Measurements from ENCODE around the gene LRRC53. TPM values are rescaled to one million over a fixed set of nuclear protein-coding genes. Genes with fewer than 3 reads are reported as not detected.

The LRRC53 gene
- total and polyA plus RNA-seq, 5 donors from 2014 or later, result not detected

DNA sequence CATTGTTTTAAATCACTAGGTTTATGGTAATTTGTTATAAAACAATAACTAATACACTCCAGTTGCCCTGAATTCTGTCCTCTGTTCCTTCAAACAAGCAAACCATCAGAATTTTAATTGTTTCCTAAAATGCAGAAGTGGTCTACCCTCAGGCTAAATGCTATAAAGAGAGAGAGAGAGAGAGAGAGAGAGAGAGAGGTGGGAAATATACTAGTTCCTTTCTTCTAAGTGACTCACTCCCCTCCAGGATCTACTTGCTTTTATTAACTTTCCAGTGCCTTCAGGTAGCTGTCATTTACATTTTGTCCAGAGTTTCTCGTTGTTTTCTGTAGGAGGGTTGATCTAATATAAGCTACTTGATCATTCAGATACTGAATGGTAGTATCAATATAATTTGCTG is 26.4 kb downstream of the LRRC53 start:
- H3K4me1 ChIP-seq (ENCODE audit: control insufficient read depth, insufficient read depth, low read length, poor library complexity, severe bottlenecking), result no peaks in the 10 kb centered on the region
- H3K27me3 ChIP-seq (ENCODE audit: control insufficient read depth, insufficient read depth, low read length), result no peaks in the 10 kb centered on the region
- H3K27ac ChIP-seq (ENCODE audit: insufficient read depth, low read length, poor library complexity, severe bottlenecking), result no peak overlapping the region
- DNase-seq (no peak), ATAC-seq (ENCODE audit: low read depth in 2 of 2) (no peak)
- Mint-ChIP-seq H3K4me3 (no peak overlapping the region), H3K36me3 (no peaks in the 10 kb centered on the region), H3K9me3 (no peaks in the 10 kb centered on the region), H3K4me1 (no peaks in the 10 kb centered on the region), H3K27ac (no peak overlapping the region), H3K27me3 (no peaks in the 10 kb centered on the region)
- H3K4me3 ChIP-seq (ENCODE audit: low read depth, low read length), result no peak overlapping the region
- no peaks in the 10 kb centered on the region for H3K9me3 ChIP-seq (ENCODE audit: control insufficient read depth in 2 of 2, low read length in 2 of 2)
- H3K36me3 ChIP-seq (ENCODE audit: control insufficient read depth, insufficient read depth, low read length), result no peaks in the 10 kb centered on the region

DNA sequence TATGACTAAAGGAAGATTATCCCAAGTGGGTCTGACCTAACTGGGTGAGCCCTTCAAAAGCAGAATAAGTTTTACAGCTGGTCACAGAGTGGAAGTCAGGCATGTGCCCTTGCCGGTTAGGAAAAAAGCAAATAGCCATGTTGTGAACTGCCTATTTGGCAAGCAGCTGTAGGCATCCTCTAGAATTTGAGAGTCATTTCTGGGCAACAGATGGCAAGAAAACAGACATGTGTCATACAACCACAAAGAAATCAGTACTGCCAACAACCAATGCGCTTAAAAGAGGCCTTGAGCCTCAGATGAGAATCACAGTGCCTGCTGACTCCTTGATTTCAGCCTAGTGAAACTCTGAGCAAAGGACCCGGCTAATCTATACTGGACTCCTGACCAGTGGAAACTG is 26.8 kb downstream of the LRRC53 start:
- H3K27me3 Mint-ChIP-seq, result no peaks in the 10 kb centered on the region
- DNase-seq (no peak), ATAC-seq (ENCODE audit: low read depth in 2 of 2) (no peak)
- H3K4me3 Mint-ChIP-seq, result no peak overlapping the region
- H3K27me3 ChIP-seq (ENCODE audit: control insufficient read depth, insufficient read depth, low read length), result no peaks in the 10 kb centered on the region
- H3K4me1 Mint-ChIP-seq, result no peaks in the 10 kb centered on the region
- H3K4me3 ChIP-seq (ENCODE audit: low read depth, low read length), result no peak overlapping the region
- no peaks in the 10 kb centered on the region for H3K36me3 ChIP-seq (ENCODE audit: control insufficient read depth, insufficient read depth, low read length)
- H3K27ac ChIP-seq (ENCODE audit: insufficient read depth, low read length, poor library complexity, severe bottlenecking), result no peak overlapping the region
- H3K27ac Mint-ChIP-seq, result no peak overlapping the region
- no peaks in the 10 kb centered on the region for H3K36me3 Mint-ChIP-seq
- no peaks in the 10 kb centered on the region for H3K9me3 Mint-ChIP-seq
- H3K4me1 ChIP-seq (ENCODE audit: control insufficient read depth, insufficient read depth, low read length, poor library complexity, severe bottlenecking), result no peaks in the 10 kb centered on the region
- no peaks in the 10 kb centered on the region for H3K9me3 ChIP-seq (ENCODE audit: control insufficient read depth in 2 of 2, low read length in 2 of 2)

DNA sequence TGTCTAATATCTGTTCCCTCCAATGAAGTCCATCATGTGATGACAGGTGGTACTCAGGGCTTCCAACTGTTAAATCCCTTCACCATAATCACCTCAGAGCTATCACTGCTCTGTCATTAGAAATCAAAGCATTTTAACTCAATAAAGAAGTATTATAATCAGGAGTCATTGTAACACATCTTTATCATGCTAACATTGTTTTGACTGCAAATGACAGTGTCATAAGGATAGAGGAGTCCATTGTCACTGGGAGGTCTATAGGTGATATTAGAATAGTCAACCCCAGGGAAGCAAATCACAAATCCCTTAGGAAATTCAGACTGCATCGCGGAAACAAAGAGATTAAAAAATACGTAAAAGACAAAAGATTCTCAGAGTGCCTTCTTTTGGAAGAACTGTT is 30.8 kb downstream of the LRRC53 start:
- Mint-ChIP-seq H3K27me3 (no peaks in the 10 kb centered on the region), H3K9me3 (no peaks in the 10 kb centered on the region), H3K4me3 (no peak overlapping the region), H3K27ac (no peak overlapping the region), H3K36me3 (no peaks in the 10 kb centered on the region), H3K4me1 (no peaks in the 10 kb centered on the region)
- no peaks in the 10 kb centered on the region for H3K4me1 ChIP-seq (ENCODE audit: control insufficient read depth, insufficient read depth, low read length, poor library complexity, severe bottlenecking)
- no peaks in the 10 kb centered on the region for H3K27me3 ChIP-seq (ENCODE audit: control insufficient read depth, insufficient read depth, low read length)
- H3K36me3 ChIP-seq (ENCODE audit: control insufficient read depth, insufficient read depth, low read length), result no peaks in the 10 kb centered on the region
- DNase-seq (no peak), ATAC-seq (ENCODE audit: low read depth in 2 of 2) (no peak)
- no peak overlapping the region for H3K27ac ChIP-seq (ENCODE audit: insufficient read depth, low read length, poor library complexity, severe bottlenecking)
- no peaks in the 10 kb centered on the region for H3K9me3 ChIP-seq (ENCODE audit: control insufficient read depth in 2 of 2, low read length in 2 of 2)
- H3K4me3 ChIP-seq (ENCODE audit: low read depth, low read length), result no peak overlapping the region

DNA sequence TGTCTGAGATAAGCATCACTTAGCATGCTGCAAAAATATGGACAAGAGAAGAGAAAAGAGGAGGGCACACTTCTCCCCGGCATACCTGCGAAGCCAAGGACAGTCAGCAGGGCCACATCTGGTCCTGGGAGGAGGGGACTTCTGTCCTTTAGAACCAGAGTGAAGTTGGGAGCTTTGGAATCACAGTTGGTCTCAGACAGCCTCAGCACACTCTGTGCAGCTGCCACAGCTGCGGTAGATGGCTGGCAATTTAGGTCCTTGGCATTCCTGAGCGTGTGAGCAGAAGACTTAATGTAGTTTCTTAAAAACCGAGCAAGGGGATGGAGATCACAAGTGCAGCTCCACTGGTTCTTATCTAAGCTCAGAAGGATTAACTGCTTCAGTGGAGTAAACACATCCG is 32.3 kb downstream of the LRRC53 start:
- no peaks in the 10 kb centered on the region for H3K27me3 ChIP-seq (ENCODE audit: control insufficient read depth, insufficient read depth, low read length)
- no peaks in the 10 kb centered on the region for H3K36me3 ChIP-seq (ENCODE audit: control insufficient read depth, insufficient read depth, low read length)
- DNase-seq (no peak), ATAC-seq (ENCODE audit: low read depth in 2 of 2) (no peak)
- no peaks in the 10 kb centered on the region for H3K4me1 Mint-ChIP-seq
- no peaks in the 10 kb centered on the region for H3K4me1 ChIP-seq (ENCODE audit: control insufficient read depth, insufficient read depth, low read length, poor library complexity, severe bottlenecking)
- no peak overlapping the region for H3K4me3 Mint-ChIP-seq
- no peak overlapping the region for H3K27ac Mint-ChIP-seq
- no peak overlapping the region for H3K27ac ChIP-seq (ENCODE audit: insufficient read depth, low read length, poor library complexity, severe bottlenecking)
- no peaks in the 10 kb centered on the region for H3K36me3 Mint-ChIP-seq
- H3K9me3 Mint-ChIP-seq, result no peaks in the 10 kb centered on the region
- no peaks in the 10 kb centered on the region for H3K27me3 Mint-ChIP-seq
- no peaks in the 10 kb centered on the region for H3K9me3 ChIP-seq (ENCODE audit: control insufficient read depth in 2 of 2, low read length in 2 of 2)
- H3K4me3 ChIP-seq (ENCODE audit: low read depth, low read length), result no peak overlapping the region

DNA sequence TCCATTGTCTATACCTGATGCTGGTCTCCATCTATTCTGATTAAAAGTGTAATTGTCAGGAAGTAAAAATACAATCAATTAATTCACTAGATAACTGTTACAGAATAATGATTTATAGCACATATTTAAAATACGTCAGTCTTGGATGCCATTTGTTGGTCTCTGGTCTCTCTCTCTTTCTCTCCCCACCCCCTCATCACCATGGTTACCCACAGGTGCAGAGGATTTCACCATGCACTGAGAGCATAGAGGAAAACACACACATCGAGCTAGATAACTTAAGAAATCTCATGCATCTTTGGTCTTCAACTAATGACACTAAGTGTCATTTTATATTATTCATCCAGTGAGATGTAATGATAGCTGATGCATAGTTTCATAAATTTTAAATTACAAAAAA is 33.4 kb downstream of the LRRC53 start:
- DNase-seq, result no peak
- no peaks in the 10 kb centered on the region for H3K9me3 ChIP-seq (ENCODE audit: control insufficient read depth in 2 of 2, low read length in 2 of 2)
- H3K4me3 ChIP-seq (ENCODE audit: low read depth, low read length), result no peak overlapping the region
- H3K27ac ChIP-seq (ENCODE audit: insufficient read depth, low read length, poor library complexity, severe bottlenecking), result no peak overlapping the region
- Mint-ChIP-seq H3K9me3 (no peaks in the 10 kb centered on the region), H3K27me3 (no peaks in the 10 kb centered on the region), H3K4me3 (no peak overlapping the region), H3K4me1 (no peaks in the 10 kb centered on the region), H3K36me3 (no peaks in the 10 kb centered on the region), H3K27ac (no peak overlapping the region)
- no peak for ATAC-seq (ENCODE audit: low read depth in 2 of 2)
- H3K4me1 ChIP-seq (ENCODE audit: control insufficient read depth, insufficient read depth, low read length, poor library complexity, severe bottlenecking), result no peaks in the 10 kb centered on the region
- H3K27me3 ChIP-seq (ENCODE audit: control insufficient read depth, insufficient read depth, low read length), result no peaks in the 10 kb centered on the region
- H3K36me3 ChIP-seq (ENCODE audit: control insufficient read depth, insufficient read depth, low read length), result no peaks in the 10 kb centered on the region

DNA sequence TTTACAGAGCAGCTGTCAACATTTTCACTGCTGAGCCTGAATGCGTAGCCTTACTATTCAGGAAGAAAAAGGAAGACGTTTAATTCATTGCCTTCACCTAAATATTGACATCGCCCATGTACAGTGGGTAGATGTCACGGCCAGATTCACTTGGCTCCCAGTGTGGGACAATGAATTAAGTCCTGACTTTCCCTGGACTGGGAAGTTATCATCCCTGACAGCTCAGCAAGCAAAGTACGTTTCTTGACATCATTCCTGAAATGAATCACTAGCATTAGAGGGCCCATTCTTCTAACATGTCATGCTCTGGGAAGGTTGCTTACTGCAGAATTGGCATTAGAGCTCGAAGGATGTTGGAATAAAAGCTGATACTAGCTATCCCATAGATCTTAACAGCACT is 37.8 kb downstream of the LRRC53 start:
- Histone ChIP-seq H3K36me3 (ENCODE audit: control insufficient read depth, insufficient read depth, low read length) (no peaks in the 10 kb centered on the region), H3K27me3 (ENCODE audit: control insufficient read depth, insufficient read depth, low read length) (no peaks in the 10 kb centered on the region), H3K9me3 (ENCODE audit: control insufficient read depth in 2 of 2, low read length in 2 of 2) (no peaks in the 10 kb centered on the region), H3K27ac (ENCODE audit: insufficient read depth, low read length, poor library complexity, severe bottlenecking) (no peak overlapping the region), H3K4me3 (ENCODE audit: low read depth, low read length) (no peak overlapping the region), H3K4me1 (ENCODE audit: control insufficient read depth, insufficient read depth, low read length, poor library complexity, severe bottlenecking) (no peaks in the 10 kb centered on the region)
- Mint-ChIP-seq H3K4me1 (no peaks in the 10 kb centered on the region), H3K27me3 (no peaks in the 10 kb centered on the region), H3K9me3 (no peaks in the 10 kb centered on the region), H3K36me3 (no peaks in the 10 kb centered on the region), H3K4me3 (no peak overlapping the region), H3K27ac (no peak overlapping the region)
- DNase-seq, result no peak
- ATAC-seq (ENCODE audit: low read depth in 2 of 2), result no peak

DNA sequence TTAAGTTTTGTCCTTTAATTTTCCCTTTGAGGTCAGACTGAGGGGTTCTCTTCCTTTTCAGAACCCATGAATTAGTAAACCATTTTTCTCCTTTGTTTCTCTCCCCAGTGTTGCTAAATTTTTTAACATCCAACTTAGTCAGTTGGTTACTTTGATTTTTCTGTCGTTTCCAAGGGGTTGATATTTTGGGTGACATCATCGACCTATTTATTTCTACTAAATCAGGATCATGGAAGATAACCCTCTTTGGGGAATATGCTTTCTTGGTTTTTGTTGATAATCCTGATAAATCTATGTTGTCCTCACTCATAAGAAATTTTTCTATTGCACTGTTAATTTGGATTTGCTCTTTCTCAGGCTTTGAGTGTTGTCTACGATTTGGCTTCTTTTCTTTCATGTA is 40.9 kb downstream of the LRRC53 start:
- Mint-ChIP-seq H3K27ac (no peak overlapping the region), H3K36me3 (no peaks in the 10 kb centered on the region), H3K4me3 (no peak overlapping the region), H3K9me3 (no peaks in the 10 kb centered on the region), H3K27me3 (no peaks in the 10 kb centered on the region), H3K4me1 (no peaks in the 10 kb centered on the region)
- Histone ChIP-seq H3K4me3 (ENCODE audit: low read depth, low read length) (no peak overlapping the region), H3K4me1 (ENCODE audit: control insufficient read depth, insufficient read depth, low read length, poor library complexity, severe bottlenecking) (no peaks in the 10 kb centered on the region), H3K9me3 (ENCODE audit: control insufficient read depth in 2 of 2, low read length in 2 of 2) (no peaks in the 10 kb centered on the region), H3K27me3 (ENCODE audit: control insufficient read depth, insufficient read depth, low read length) (no peaks in the 10 kb centered on the region), H3K27ac (ENCODE audit: insufficient read depth, low read length, poor library complexity, severe bottlenecking) (no peak overlapping the region), H3K36me3 (ENCODE audit: control insufficient read depth, insufficient read depth, low read length) (no peaks in the 10 kb centered on the region)
- ATAC-seq (ENCODE audit: low read depth in 2 of 2) (no peak), DNase-seq (no peak)

DNA sequence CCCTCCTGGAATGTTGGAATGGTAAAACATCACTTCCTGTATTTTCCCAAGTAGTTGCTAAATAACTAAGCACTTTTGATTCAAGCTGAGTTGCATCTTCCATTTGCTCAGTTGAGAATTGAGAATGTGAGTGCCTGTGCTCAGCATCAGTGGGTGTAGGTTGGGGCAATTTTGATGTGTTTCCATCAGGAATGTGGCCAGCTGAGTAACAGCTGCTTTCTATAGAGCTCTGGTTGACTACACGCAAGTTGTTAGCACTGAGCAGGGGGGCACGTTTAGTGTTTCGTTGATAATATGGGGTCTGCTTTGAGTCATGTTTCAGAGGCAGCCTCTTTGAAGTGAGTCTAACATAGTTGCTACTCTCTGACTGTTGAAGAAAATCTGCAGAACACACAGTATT is 41.5 kb downstream of the LRRC53 start:
- no peaks in the 10 kb centered on the region for H3K27me3 Mint-ChIP-seq
- ATAC-seq (ENCODE audit: low read depth in 2 of 2) (no peak), DNase-seq (no peak)
- no peak overlapping the region for H3K4me3 ChIP-seq (ENCODE audit: low read depth, low read length)
- H3K9me3 Mint-ChIP-seq, result no peaks in the 10 kb centered on the region
- H3K9me3 ChIP-seq (ENCODE audit: control insufficient read depth in 2 of 2, low read length in 2 of 2), result no peaks in the 10 kb centered on the region
- H3K36me3 Mint-ChIP-seq, result no peaks in the 10 kb centered on the region
- H3K27ac ChIP-seq (ENCODE audit: insufficient read depth, low read length, poor library complexity, severe bottlenecking), result no peak overlapping the region
- H3K4me1 Mint-ChIP-seq, result no peaks in the 10 kb centered on the region
- H3K4me3 Mint-ChIP-seq, result no peak overlapping the region
- no peaks in the 10 kb centered on the region for H3K36me3 ChIP-seq (ENCODE audit: control insufficient read depth, insufficient read depth, low read length)
- H3K27ac Mint-ChIP-seq, result no peak overlapping the region
- H3K4me1 ChIP-seq (ENCODE audit: control insufficient read depth, insufficient read depth, low read length, poor library complexity, severe bottlenecking), result no peaks in the 10 kb centered on the region
- H3K27me3 ChIP-seq (ENCODE audit: control insufficient read depth, insufficient read depth, low read length), result no peaks in the 10 kb centered on the region

All from CD4-positive, CD25-positive, alpha-beta regulatory T cell (primary cell).